ENCODE data around the gene ITPKB.

Gene ITPKB

DNA sequence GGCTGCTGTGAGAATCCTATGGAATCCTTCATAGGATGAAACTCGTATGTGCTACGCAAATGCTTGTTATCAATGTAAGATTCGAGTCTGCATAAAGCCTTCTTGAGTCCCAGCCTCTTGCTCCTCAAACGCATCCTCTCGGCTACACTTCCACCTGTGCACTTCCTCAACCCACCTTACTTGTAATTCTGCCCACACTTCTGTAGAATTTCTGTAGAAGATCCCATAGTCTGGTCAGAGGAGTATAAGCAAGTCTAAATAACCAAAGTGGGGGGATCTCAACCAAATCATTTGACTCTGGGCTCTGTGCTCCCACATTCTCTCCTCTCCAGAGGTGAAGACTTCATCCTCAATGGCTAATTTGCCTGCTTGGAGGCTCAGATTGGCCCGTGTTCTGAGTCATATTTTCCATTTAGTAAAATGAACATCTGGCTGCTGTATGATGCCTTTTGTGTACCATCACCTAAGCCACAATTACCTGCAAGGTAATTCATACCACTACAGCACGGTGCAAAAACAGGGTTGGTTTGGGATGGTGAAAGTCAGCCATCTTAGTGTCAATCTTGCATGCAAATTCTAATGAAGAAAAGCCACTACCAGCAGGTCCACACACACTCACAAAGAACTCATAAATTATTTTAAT, 63.2 kb downstream of the ITPKB start:
- H3K36me3 ChIP-seq, result no peaks in the 10 kb centered on the region
- no peak overlapping the region for H3K4me3 ChIP-seq
- no peaks in the 10 kb centered on the region for H3K9me3 ChIP-seq
- peaks cover 4 to 66% (median 34%) of the 10 kb centered on the region in 4 donors for H3K4me1 ChIP-seq
- no peaks in the 10 kb centered on the region for H3K27me3 ChIP-seq
- TF ChIP-seq, protein P1, sequence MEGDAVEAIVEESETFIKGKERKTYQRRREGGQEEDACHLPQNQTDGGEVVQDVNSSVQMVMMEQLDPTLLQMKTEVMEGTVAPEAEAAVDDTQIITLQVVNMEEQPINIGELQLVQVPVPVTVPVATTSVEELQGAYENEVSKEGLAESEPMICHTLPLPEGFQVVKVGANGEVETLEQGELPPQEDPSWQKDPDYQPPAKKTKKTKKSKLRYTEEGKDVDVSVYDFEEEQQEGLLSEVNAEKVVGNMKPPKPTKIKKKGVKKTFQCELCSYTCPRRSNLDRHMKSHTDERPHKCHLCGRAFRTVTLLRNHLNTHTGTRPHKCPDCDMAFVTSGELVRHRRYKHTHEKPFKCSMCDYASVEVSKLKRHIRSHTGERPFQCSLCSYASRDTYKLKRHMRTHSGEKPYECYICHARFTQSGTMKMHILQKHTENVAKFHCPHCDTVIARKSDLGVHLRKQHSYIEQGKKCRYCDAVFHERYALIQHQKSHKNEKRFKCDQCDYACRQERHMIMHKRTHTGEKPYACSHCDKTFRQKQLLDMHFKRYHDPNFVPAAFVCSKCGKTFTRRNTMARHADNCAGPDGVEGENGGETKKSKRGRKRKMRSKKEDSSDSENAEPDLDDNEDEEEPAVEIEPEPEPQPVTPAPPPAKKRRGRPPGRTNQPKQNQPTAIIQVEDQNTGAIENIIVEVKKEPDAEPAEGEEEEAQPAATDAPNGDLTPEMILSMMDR (IDR thresholded peaks at IDR 0.05), result no peak
- no peak for DNase-seq
- intact Hi-C loops (cut with DNase I; ENCODE audit: low total_unique reads), result loop anchor here (5.0 kb wide), 1 partner anchor 61 kb away; the partner anchor contains the start of gene ITPKB
- peak overlapping the region; percentile 93 to 96 for H3K27ac ChIP-seq

DNA sequence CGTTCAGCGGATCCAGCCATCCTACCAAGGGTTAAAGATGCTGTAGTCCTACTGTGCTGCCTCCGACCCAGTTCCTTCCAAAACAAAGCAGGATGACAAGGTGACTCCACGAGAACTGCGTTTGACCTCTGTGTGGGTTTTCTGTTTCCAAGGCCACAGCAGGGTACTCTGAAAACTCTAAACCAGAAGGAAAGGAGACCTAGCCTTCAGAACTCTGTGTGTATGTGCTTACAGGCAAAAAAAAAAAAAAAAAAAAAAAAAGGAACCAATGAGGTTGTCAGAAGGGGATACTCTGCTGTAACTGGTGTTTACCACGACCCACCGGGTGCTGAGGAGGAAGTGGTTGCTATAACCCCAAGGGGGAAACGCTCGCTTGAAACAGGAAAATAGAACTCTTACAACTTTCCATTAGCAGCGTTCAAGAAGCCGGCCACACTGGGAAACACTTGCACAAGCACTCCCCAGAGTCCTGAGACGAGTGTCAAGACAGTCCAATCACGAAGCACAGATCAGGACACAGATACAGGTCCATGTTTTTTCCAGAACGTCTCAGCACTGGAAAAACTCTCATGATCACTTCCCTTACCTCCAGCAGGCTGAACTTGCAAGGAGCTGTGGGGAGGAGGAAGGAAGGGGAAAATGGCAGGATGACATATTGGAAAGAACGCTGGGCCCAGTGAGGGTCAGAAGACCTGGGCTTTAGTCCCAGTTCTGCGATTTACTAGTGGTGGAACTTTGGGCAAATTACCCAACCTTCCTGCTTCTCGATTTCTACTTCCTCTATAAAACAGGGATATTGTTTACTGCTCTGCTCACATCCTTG, 64.0 kb downstream of the ITPKB start:
- peak overlapping the region; percentile 93 to 96 for H3K27ac ChIP-seq
- intact Hi-C loops (cut with DNase I; ENCODE audit: low total_unique reads), result loop anchor here (5.0 kb wide), 1 partner anchor 62 kb away; the partner anchor contains the start of gene ITPKB
- DNase-seq, result peak; percentile 73 to 76
- H3K27me3 ChIP-seq, result no peaks in the 10 kb centered on the region
- H3K36me3 ChIP-seq, result no peaks in the 10 kb centered on the region
- TF ChIP-seq, protein P1 (IDR thresholded peaks at IDR 0.05), result no peak
- H3K4me3 ChIP-seq, result no peak overlapping the region
- H3K9me3 ChIP-seq, result no peaks in the 10 kb centered on the region
- peaks cover 4 to 59% (median 29%) of the 10 kb centered on the region in 4 donors for H3K4me1 ChIP-seq

DNA sequence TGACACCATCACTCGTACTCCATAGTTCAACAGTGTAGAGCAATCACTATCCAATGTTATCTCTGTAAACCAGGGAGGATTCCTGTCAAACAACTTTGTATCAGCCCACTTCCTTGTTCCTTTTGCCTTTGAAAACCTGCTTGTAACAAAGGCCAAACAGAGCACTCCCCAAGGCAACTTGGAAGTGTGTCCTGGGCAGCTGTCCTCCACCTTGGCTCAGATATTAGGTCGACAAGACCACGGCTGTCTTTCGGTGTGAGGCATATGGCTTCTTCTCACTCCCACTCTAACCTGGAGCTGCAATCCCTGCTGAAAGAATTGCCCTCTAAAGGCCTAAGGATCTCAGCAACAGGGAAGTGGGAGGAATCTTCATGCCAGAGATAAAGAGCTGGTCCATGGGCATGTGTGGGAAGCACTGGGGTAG, 66.7 kb downstream of the ITPKB start:
- H3K4me1 ChIP-seq, result peaks cover 4 to 46% (median 27%) of the 10 kb centered on the region in 4 donors
- no peak overlapping the region for H3K4me3 ChIP-seq
- no peaks in the 10 kb centered on the region for H3K9me3 ChIP-seq
- intact Hi-C loops (cut with DNase I; ENCODE audit: low total_unique reads), result no loop called here
- no peak for DNase-seq
- no peaks in the 10 kb centered on the region for H3K27me3 ChIP-seq
- no peak overlapping the region for H3K27ac ChIP-seq
- no peaks in the 10 kb centered on the region for H3K36me3 ChIP-seq
- TF ChIP-seq, protein P1 (IDR thresholded peaks at IDR 0.05), result no peak

DNA sequence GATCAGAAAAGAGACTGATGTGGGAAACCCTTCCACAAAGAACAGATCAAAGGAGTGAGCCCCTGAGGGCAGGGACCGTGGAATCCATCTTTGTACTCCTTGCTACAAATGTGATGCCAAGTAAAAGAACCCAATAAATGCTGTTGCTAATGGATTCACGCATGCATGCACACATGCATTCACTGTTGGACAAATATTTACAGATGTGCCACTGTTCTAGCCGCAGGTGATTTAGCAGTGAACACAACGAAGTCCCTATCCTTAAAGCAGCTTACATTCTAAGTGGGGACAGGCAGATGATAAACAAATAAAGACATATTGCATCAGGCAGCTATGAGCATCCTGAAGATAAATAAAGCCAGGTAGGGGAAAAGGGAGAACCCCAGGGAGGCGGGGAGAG, 67.8 kb downstream of the ITPKB start:
- DNase-seq, result peak in 1 of 2 donors; percentile 17
- Histone ChIP-seq H3K4me3 (no peak overlapping the region), H3K27ac (no peak overlapping the region), H3K27me3 (no peaks in the 10 kb centered on the region), H3K36me3 (no peaks in the 10 kb centered on the region), H3K9me3 (no peaks in the 10 kb centered on the region), H3K4me1 (peaks cover 0 to 41% (median 19%) of the 10 kb centered on the region in 4 donors)
- TF ChIP-seq, protein P1 (IDR thresholded peaks at IDR 0.05), result no peak
- intact Hi-C loops (cut with DNase I; ENCODE audit: low total_unique reads), result no loop called here

DNA sequence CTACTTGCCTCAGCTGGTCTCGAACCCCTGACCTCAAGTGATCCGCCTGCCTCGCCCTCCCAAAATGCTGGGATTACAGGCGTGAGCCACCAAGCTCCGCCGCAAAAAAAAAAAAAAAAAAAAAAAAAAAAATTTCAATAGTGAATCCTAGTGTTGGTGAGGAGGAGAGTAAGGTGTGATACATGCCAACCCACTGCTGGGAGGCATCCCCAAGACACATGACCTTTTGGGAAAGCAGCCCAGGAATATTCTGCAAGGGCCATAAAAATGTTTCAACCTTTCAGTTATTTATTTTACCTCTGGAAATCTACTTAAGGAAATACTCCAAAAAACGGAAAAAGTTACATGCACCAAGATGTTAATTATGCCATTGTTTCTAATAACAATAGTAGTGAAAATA, 69.0 kb downstream of the ITPKB start:
- intact Hi-C loops (cut with DNase I; ENCODE audit: low total_unique reads), result no loop called here
- Histone ChIP-seq H3K4me3 (no peak overlapping the region), H3K4me1 (peaks cover 0 to 33% (median 18%) of the 10 kb centered on the region in 4 donors), H3K27me3 (no peaks in the 10 kb centered on the region), H3K27ac (no peak overlapping the region), H3K9me3 (no peaks in the 10 kb centered on the region), H3K36me3 (no peaks in the 10 kb centered on the region)
- TF ChIP-seq, protein P1 (IDR thresholded peaks at IDR 0.05), result no peak
- no peak for DNase-seq

Data from tibial artery (tissue), 4 donors.